GM18907 (cell line): ENCODE data around the gene CHRND.
"Not testable (repeated sequence)": the region's sequence is repeated elsewhere in the genome, so short reads cannot be mapped to it uniquely, and the experiment has no call there.

Source experiments
- ATAC-seq: cut with Tn5 transposase; IDR thresholded peaks from one replicate; pipeline ENCODE4 v1.9.1; 2021; ENCODE audit warnings: mild to moderate bottlenecking, moderate library complexity; ENCODE audit not compliant: unreplicated experiment

Gene CHRND

DNA sequence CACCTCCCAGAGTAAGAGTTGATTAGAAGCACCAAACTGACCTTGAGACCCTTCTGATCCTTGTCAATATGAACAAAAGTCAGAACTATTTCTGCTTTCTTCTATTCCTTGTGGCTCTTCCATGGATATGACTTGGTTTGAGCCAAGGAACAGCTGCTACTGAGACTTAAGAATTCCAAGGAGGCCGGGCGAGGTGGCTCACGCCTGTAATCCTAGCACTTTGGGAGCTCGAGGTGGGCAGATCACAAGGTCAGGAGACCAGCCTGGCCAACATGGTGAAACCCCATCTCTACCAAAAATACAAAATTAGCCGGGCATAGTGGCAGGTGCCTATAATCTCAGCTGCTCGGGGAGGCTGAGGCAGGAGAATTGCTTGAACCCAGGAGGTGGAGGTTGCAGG is 44.5 kb downstream of the CHRND start:
- ATAC-seq: not testable (repeated sequence)

GRCh38 chr2:232571026-232571474 is 45.1 kb downstream of the CHRND start:
- ATAC-seq: no peak

- ATAC-seq: no peak
Measured at GRCh38 chr2:232573042-232573441, 47.1 kb downstream of the CHRND start.

- ATAC-seq: no peak
Measured at GRCh38 chr2:232573771-232574435, 47.9 kb downstream of the CHRND start.

GRCh38 chr2:232574674-232575403 is 48.9 kb downstream of the CHRND start:
- no peak for ATAC-seq

DNA sequence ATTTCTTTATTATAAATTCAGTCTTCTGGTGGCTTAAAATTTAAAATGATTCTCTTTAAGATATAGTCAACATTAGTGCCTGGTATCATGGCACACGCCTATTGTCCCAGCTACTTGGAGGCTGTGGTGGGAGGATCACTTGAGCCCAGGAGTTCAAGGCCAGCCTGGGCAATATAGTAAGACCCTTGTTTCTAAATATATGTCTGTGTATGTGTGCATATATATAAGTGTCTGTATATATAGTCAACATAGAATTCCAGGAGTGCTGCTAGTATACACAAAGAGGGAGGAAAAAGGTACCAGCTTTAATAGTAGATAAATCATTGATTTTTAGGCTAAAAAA is 49.4 kb downstream of the CHRND start:
- ATAC-seq: no peak

DNA sequence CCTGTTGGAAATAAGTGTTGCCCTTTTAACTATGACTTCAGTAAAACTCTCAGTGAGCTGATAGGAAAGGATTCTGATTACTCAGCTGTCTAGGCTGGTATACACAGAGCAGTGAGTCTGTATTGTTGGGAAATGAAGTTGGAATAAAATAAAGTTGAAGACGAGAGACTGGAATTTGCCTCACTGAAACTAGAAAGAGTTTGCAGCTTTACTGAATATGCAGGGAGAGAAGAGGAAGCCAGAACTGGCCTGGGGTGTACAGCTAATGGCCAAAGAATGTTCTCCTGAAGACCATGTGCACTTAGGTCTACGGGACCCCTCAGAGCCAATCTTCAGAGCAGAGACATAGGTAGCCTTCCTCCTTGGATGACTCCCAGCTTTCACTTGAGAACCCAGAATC is 51.0 kb downstream of the CHRND start:
- no peak for ATAC-seq

DNA sequence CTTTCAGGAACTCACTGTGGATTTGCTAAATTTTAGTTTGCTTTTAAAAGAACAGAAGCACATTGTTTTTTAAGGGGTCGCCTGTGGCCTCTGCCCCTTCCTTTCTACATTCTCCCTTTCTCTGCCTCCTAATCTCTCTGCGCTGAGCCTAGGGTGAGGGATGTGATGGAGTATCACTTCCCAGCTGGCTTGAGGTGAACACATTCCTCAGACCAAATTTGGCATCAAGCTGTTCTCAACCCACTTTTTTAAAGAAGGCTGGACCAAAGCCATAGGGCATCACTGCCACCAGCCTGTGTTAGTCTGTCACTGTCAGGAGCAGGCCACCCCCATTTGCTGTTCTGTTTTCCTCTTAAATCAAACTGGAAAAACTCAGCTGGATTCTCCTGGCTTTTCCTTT is 51.9 kb downstream of the CHRND start:
- ATAC-seq: no peak

DNA sequence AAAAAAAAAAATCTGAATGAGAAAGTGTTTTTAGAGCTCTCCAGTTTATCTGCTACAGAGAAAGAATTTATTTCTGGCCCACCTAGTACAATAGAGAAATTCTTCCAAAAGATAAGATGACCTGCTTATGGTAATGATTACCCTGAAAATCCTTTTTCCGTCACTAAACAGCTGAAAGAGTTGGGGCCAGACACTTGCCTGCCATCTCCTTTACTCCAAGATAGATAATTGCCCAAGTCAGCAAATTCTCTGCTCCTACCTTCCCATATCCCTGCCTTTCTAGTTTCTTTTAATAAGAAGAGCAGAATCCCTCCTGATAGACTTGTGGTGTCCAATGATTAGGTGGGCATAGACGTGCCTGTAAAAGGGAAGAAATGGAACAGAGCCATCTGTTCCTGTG is 52.7 kb downstream of the CHRND start:
- ATAC-seq: no peak

GRCh38 chr2:232580648-232580981 is 54.7 kb downstream of the CHRND start:
- ATAC-seq: no peak

DNA sequence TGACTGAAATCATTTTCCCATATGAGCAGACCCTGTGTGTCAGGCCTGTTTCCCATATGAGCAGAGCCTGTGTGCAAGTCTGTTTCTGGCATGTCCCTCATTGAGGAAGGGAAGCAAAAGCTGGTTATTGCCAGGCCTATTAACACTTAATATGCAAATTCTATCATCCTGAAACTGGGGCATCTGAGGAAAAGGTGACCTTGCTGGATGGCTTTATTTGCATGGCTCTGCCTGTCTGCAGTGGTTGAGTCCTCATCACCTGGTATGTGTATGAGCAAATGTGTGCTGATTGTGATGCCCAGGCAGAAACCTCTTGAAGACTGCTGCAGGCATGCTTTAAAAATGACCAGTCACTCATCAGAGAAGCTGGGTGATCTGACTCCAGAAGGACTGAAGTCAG is 55.8 kb downstream of the CHRND start:
- no peak for ATAC-seq

DNA sequence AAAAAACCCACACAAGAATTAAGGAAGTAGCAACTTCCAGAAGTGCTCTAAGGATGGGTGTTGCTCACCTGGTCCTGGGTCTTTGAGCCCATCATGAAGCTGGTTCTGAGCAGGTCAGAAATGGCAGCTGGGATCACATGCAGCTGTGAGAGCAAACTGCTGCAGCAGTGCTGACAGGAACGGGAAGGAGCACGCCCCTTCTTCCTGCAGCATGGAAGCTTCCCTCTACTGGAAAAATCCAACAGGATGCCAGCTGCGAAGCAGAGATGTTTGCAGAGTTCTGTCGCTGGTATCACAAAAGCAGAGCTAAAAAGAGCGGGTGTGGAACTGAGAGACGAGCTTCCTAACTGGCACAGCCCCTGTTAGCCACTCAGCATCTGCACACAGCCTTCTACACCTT is 58.3 kb downstream of the CHRND start:
- ATAC-seq: no peak
